GM12892 (cell line): Measurements from ENCODE around the gene C1orf226. TPM values are rescaled to one million over a fixed set of nuclear protein-coding genes. Genes with fewer than 3 reads are reported as not detected.
"Not testable (repeated sequence)": the region's sequence is repeated elsewhere in the genome, so short reads cannot be mapped to it uniquely, and the experiment has no call there.

Source experiments
- DNase-seq: peaks from one replicate; pipeline ENCODE4 v3.0.0; 2011; ENCODE audit not compliant: insufficient read length
- FAIRE-seq: peaks from 2 replicates; lab custom pipeline; 2011; peaks lifted over from hg19 to GRCh38; lab: Jason Lieb, UNC
- POLR2A ChIP-seq: IDR thresholded peaks from 2 replicates; pipeline ENCODE4 v1.6.1; 2011; ENCODE audit warnings: low read depth, low read length, control low read depth
- POLR2AphosphoS5 ChIP-seq: IDR thresholded peaks from 2 replicates; pipeline ENCODE4 v1.6.1; 2011; ENCODE audit warnings: low read depth, low read length, control low read depth
- TAF1 ChIP-seq: IDR thresholded peaks from 2 replicates; pipeline ENCODE4 v1.6.1; 2011; ENCODE audit warnings: low read depth, mild to moderate bottlenecking, control low read depth, low read length, borderline replicate concordance
- polyA plus RNA-seq: library from polyadenylated mRNA; unstranded; fragments of >200 nt; gene quantifications from one replicate; pipeline ENCODE4 v1.2.1, GENCODE V29; 2012; ENCODE audit warnings: missing spikeins, inconsistent platforms; ENCODE audit not compliant: missing spikeins

C1orf226 gene, protein sequence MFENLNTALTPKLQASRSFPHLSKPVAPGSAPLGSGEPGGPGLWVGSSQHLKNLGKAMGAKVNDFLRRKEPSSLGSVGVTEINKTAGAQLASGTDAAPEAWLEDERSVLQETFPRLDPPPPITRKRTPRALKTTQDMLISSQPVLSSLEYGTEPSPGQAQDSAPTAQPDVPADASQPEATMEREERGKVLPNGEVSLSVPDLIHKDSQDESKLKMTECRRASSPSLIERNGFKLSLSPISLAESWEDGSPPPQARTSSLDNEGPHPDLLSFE
- not detected for polyA plus RNA-seq

DNA sequence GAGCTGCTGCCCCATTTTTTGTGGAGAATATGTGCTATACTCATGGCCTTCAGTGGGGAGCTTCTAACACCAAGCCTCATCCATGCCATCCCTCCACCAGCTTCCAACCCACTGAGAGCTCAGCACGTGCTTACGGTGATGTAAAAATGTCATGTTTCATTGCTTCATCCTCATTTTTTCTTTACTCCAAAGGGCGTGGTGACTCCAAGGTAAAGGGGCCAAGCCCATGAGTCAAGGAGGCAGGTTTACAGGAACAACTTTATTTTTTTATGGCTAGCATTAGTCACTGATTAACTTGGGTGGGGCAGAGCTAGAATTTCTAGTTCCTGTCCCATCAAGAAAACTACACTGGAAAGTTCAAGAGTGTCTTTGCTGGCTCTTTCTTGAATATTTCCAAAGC, at the start of gene C1orf226:
TSS of gene C1orf226 (plus strand) at position 346 of the 400 bp plus-strand sequence. CDS start 174 bp downstream, outside the sequence.
- FAIRE-seq (no peak), DNase-seq (no peak)
- no peak for TF ChIP-seq TAF1
- no peak for TF ChIP-seq POLR2AphosphoS5
- TF ChIP-seq POLR2A: no peak

DNA sequence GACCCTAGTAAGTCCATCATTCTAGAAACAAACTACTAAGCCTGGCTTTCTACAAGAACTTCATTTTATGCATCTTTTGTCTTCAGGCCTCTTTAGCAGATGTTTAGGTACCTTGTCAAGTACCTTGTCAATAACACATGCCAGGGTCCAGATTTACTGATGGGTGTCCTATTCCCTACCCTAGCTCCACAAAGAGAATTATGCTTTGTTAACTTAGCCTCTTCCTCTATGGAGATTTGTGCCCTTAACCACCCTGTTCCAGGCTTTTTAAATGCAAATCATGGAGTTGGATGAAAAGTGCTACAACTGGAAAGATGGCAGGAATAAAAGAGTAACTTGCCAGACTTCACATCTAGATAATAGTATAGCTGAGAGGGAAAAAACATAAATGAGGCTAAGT, 47.5 kb upstream of the C1orf226 start:
- TF ChIP-seq POLR2A (no peak), POLR2AphosphoS5 (no peak), TAF1 (no peak)
- DNase-seq (no peak), FAIRE-seq (no peak)

DNA sequence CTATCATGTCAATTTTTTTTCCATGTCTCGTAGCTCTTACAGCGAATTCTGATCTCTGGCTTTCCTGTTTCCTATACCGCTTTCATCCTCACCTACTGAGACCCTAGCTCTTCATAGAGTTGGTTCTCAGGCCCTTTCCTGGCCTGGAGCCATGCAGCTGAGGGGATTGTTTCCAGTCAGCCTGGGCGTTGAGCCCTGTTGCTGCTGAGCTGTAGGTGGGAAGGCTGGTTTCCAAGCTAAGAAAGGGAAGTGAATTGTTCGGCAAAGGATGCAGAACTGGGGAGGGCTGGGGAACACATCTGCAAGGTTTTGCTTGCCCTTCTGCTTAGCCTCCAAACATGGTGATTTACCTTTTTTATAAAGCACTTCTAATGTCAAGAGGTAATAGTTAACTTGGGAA, 46.4 kb upstream of the C1orf226 start:
- no peak for DNase-seq
- no peak for FAIRE-seq
- TF ChIP-seq POLR2AphosphoS5 (no peak), TAF1 (no peak), POLR2A (no peak)

DNA sequence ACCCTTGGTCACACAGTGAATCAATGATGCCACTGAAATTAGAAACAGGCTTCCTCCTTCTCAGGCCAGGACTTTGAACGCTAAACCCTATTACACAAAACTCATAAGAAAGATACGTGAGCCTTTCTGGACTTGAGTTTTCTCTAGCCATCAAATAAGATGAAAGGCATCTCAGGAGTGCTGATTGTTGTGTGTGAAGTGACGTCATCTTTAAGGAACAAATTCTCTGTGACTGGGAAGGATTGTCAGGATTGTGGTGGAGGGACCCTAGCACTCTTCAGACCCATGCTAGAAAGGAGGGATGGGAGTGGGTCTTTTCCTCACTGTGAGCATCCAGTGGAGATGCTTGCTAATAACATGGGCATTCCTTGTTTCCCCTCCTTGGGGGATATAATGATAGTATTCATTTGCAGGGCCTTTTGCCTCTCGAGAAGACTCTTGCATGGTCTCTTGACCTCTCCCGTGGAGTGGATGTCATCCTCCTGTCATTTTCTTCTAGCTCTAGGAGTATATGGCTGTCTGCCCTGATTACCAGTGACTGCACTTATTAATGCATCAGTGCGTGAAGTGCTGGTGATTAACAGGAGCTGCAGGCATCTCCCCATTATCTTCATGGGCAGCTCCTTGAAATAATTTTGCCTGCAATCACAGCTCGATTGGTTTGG, 44.8 kb upstream of the C1orf226 start:
- TF ChIP-seq POLR2AphosphoS5 (no peak), POLR2A (no peak), TAF1 (no peak)
- no peak for FAIRE-seq
- DNase-seq: no peak

DNA sequence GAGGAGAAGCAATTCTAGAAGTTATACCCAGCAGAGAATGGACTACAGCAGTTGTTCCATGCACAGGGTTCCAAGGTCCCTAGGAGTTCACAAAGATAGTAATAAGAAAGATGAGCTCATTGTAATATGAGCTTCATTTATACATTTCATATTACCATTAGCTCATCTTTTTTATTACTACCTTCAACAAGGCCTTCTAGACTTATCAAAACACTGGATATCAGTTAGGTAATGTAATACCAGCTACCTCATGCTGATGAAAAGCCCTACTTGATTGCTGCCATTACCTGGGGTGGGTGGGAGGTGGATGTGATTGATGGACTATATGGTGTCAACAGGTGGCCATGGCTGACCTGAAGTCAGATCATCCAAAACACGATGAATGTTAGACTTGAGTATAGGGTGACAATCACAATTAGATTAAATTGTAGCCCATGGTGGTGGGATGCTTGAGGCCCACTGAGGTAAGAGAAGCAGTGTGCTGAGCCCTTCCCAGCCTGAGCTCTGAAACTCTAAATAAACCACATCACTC, 39.0 kb upstream of the C1orf226 start:
- no peak for FAIRE-seq
- TF ChIP-seq POLR2AphosphoS5 (no peak), POLR2A (no peak), TAF1 (no peak)
- no peak for DNase-seq

DNA sequence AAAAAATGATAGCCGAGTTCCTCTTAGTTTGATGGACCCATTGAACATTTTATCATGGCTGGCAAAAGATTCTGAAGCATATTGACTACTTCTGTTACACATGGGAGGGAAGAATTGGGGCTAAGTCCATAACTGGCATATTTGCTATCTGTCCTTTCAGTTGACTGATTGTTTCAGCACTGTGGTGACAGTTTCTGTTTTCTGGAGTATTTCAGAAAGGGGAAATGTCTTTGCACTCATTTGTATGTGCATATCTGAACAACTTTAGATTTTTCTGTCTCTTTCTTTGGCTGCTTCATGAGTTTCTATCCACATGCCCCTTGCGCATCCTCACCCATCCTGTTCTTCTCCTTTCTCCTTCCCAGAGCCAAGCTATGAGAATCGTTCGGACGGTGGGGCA, 38.1 kb upstream of the C1orf226 start:
- FAIRE-seq: no peak
- no peak for TF ChIP-seq POLR2AphosphoS5
- no peak for TF ChIP-seq TAF1

DNA sequence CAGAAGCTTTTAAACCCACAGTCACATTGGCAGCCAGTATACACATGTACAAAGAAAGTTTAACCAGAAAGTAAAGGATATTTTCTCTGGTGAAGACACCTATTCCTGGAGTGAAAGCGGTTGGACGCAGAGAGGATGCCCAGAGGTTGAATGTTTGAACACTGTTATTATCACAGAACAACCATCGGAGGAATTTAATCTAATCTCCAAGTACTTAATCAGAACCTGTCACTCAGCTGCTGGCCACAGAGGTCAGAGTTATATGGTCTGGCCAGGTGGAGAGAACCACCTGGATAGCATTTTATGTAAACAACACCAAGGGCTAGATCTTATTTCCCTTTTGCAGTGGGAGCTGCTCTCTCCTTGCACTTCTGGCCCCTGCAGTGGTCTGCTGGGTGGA, 34.2 kb upstream of the C1orf226 start:
- FAIRE-seq (no peak), DNase-seq (no peak)
- no peak for TF ChIP-seq POLR2AphosphoS5
- TF ChIP-seq POLR2A: no peak
- no peak for TF ChIP-seq TAF1

More for the DNA sequence above, 38.1 kb upstream of the C1orf226 start:
- no peak for DNase-seq

DNA sequence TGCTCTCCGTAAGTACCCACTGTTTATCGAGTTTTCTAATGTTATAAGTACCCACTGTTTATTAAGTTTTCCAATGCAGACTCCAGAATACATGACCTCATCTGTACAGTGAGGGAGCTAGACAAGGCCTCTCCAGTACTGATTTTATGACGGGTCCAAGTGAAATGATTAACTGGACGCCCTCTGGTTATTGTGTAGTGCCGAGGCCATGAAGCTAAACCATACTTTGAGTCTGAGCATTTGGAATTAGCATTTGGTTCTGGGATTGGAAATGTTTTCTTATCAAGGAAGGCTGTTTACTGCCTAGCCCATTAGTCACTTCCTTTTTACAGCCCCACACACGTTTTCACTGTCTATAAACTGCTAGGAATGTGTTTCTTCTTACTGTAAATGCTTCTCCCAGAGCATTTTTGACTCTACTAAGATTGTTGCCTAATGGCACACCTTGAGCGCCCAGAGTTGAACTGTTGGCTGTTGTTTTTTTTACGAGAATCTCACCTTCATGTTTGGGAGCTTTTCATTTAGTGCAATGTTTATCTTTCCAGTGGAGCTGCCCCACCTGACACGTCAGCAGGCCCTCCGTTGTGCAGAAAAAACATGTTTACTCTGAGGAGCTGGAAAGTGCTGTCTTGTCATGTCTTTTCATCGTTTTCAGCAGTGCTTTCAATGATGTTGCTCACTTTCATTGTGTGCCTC, 31.7 kb upstream of the C1orf226 start:
- no peak for DNase-seq
- TF ChIP-seq POLR2A (no peak), POLR2AphosphoS5 (no peak), TAF1 (no peak)
- no peak for FAIRE-seq

DNA sequence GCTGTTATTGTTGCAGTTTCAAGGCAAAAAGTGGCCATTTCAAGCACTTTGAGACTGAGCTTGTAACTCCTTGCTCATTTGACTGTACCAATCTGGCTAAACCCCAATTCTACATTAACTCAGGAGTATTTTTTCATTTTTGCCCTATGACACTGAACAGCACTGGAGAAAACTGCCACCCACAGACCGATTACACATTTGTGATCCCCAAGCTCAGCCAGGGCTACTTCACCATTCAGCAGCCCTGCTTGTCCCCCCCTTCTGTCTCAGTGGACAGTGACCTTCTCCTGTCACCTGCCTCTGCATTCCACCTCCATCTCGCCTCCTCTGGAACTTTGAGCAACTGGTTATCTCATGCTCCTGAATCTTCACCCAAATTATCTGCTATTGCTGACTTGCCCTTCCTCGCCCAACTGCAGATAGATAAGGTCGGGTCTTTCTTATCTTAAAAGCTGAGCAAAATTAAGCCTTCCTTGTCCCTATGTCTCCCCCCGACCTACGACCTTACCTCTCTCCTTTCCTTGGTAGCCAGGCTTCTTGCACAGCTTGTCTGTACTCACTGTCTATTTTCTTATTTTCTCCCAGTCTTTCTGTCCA, 30.2 kb upstream of the C1orf226 start:
- TF ChIP-seq POLR2AphosphoS5: no peak
- no peak for TF ChIP-seq TAF1
- TF ChIP-seq POLR2A: no peak
- DNase-seq: no peak

DNA sequence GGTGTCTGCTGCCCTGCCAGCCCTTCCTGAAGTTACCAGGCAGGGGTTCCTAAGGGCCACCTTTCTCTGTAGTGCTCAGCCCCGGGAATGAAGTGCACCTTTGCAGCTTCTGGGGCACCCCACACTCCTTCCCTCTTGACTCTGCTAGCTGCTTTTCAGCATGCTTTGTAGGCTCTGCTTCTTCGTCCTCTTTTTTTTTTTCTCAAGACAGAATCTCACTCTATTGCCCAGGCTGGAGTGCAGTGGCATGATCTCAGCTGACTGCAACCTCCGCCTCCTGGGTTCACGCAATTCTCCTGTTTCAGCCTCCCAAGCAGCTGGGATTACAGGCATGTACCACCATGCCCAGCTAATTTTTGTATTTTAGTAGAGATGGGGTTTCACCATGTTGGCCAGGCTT, 29.7 kb upstream of the C1orf226 start:
- not testable (repeated sequence) for DNase-seq, FAIRE-seq

More for the DNA sequence above, 30.2 kb upstream of the C1orf226 start:
- FAIRE-seq: no peak

DNA sequence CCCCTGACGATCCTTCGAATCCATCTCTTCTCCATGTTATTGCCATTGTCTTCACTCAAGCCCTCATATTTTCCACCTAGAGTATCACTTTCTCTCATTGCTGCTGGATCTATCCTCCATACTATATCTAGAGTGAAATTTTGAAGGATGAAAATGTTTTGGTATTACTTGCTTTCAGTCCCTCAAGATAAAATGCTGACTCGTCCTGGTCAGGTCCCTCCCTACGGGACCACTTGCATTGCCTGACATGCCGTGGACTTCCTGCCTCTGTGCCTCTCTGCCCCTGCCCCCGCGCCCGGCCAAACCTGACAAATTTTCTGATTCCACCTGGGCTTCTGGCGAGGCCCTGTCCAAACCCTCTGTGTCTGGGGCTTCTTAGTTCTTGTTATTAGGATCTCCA, 28.4 kb upstream of the C1orf226 start:
- no peak for FAIRE-seq

DNA sequence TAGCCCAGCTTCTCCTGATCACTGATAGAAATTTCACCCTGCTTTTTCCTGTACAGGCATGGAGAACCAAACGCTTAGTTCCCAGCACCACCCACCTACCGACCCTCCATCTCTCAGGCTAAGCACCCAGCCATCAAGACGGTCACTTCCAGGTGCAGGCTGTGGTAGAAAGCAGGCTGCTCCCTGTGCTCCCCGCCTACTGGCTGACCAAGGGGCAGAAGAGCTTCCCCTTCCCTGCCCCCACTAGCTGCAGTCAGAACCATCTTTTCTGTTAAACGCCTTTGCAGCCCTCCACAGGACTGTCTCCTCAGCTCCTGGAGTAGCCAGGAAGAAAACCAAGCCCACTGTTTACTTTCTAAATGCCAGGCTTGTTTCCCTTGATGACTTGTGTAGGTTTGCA, 27.8 kb upstream of the C1orf226 start:
- FAIRE-seq (no peak), DNase-seq (no peak)
- no peak for TF ChIP-seq TAF1
- no peak for TF ChIP-seq POLR2AphosphoS5
- TF ChIP-seq POLR2A: no peak

More for the DNA sequence above, 28.4 kb upstream of the C1orf226 start:
- DNase-seq: no peak
- no peak for TF ChIP-seq POLR2AphosphoS5
- TF ChIP-seq POLR2A: no peak
- no peak for TF ChIP-seq TAF1
